Peyer's patch (tissue), 4 donors: Measurements from ENCODE around the gene CTCF.

Source experiments
- CTCF ChIP-seq, 6 experiments: fragments of 450-650 bp in 4 of 6; fragments of 200-600 bp in 2 of 6; sonication (generic) in 1 of 6; IDR thresholded peaks; one replicate each; pipeline ENCODE4 v1.5.1; 2017 to 2019; ENCODE audit warnings: antibody characterized with exemption in 6 of 6, mild to moderate bottlenecking in 3 of 6, moderate library complexity in 1 of 6
- POLR2A ChIP-seq, 2 donors: fragments of 450-650 bp; IDR thresholded peaks; one replicate each; pipeline ENCODE4 v1.5.1; 2017; ENCODE audit warnings: antibody characterized with exemption in 2 of 2, mild to moderate bottlenecking in 2 of 2, moderate library complexity in 2 of 2

DNA sequence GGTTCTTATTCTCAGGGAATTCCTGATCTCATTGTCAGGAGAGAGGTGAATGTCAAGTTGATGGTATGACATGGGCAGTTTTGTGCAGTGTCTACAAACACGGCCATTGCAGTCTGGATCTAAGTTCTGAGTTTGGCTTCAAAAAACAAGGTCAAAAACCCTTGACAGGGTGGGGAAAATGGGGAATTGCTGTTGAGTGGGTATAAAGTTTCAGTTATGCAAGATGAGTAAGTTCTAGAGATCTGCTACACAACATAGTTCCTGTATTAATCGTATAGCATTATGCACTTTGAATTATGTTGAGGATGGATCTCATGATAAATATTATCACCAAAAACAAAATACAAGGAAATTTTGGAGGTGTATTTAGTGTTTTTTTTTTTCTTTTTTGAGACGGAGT is 46.0 kb downstream of the CTCF start:
- TF ChIP-seq CTCF (IDR thresholded peaks at IDR 0.05) (no peak), POLR2A (IDR thresholded peaks at IDR 0.05) (no peak)
